ENCODE results near the gene TBX19.

The TBX19 gene

GRCh38 chr1:168279253-168279652 lies 1.4 kb upstream of the TBX19 start:
- H3K36me3 ChIP-seq (ENCODE audit: control insufficient read depth, insufficient read depth, low read length) = no peaks in the 10 kb centered on the region
- H3K4me1 ChIP-seq (ENCODE audit: control insufficient read depth, insufficient read depth, low read length) = peaks cover 7% of the 10 kb centered on the region
- H3K9me3 ChIP-seq (ENCODE audit: control insufficient read depth, insufficient read depth, low read length) = no peaks in the 10 kb centered on the region
- no peaks in the 10 kb centered on the region for H3K27me3 ChIP-seq (ENCODE audit: control insufficient read depth, insufficient read depth, low read length)
- H3K27ac ChIP-seq (ENCODE audit: low read depth, low read length) = no peak overlapping the region
- H3K9ac ChIP-seq (ENCODE audit: low read depth, low read length) = no peak overlapping the region
- H3K4me3 ChIP-seq (ENCODE audit: low read depth, low read length) = no peak overlapping the region

GRCh38 chr1:168281603-168282325 lies 1.1 kb downstream of the TBX19 start:
- Histone ChIP-seq H3K27me3 (ENCODE audit: control insufficient read depth, insufficient read depth, low read length) (no peaks in the 10 kb centered on the region), H3K27ac (ENCODE audit: low read depth, low read length) (no peak overlapping the region), H3K9me3 (ENCODE audit: control insufficient read depth, insufficient read depth, low read length) (no peaks in the 10 kb centered on the region), H3K4me3 (ENCODE audit: low read depth, low read length) (no peak overlapping the region), H3K4me1 (ENCODE audit: control insufficient read depth, insufficient read depth, low read length) (peaks cover 20% of the 10 kb centered on the region), H3K36me3 (ENCODE audit: control insufficient read depth, insufficient read depth, low read length) (no peaks in the 10 kb centered on the region), H3K9ac (ENCODE audit: low read depth, low read length) (no peak overlapping the region)

- no peak overlapping the region for H3K9ac ChIP-seq (ENCODE audit: low read depth, low read length)
Measured at GRCh38 chr1:168285521-168285790, 4.8 kb downstream of the TBX19 start.

GRCh38 chr1:168285971-168286927 lies 5.6 kb downstream of the TBX19 start:
- Histone ChIP-seq H3K9ac (ENCODE audit: low read depth, low read length) (no peak overlapping the region), H3K9me3 (ENCODE audit: control insufficient read depth, insufficient read depth, low read length) (no peaks in the 10 kb centered on the region), H3K27ac (ENCODE audit: low read depth, low read length) (no peak overlapping the region), H3K4me1 (ENCODE audit: control insufficient read depth, insufficient read depth, low read length) (peaks cover 25% of the 10 kb centered on the region), H3K4me3 (ENCODE audit: low read depth, low read length) (no peak overlapping the region), H3K27me3 (ENCODE audit: control insufficient read depth, insufficient read depth, low read length) (no peaks in the 10 kb centered on the region), H3K36me3 (ENCODE audit: control insufficient read depth, insufficient read depth, low read length) (no peaks in the 10 kb centered on the region)

More at GRCh38 chr1:168285521-168285790, 4.8 kb downstream of the TBX19 start:
- Histone ChIP-seq H3K4me3 (ENCODE audit: low read depth, low read length) (no peak overlapping the region), H3K27ac (ENCODE audit: low read depth, low read length) (no peak overlapping the region), H3K27me3 (ENCODE audit: control insufficient read depth, insufficient read depth, low read length) (no peaks in the 10 kb centered on the region), H3K9me3 (ENCODE audit: control insufficient read depth, insufficient read depth, low read length) (no peaks in the 10 kb centered on the region), H3K4me1 (ENCODE audit: control insufficient read depth, insufficient read depth, low read length) (peaks cover 20% of the 10 kb centered on the region), H3K36me3 (ENCODE audit: control insufficient read depth, insufficient read depth, low read length) (no peaks in the 10 kb centered on the region)

GRCh38 chr1:168287237-168287664 lies 6.6 kb downstream of the TBX19 start:
- no peak overlapping the region for H3K9ac ChIP-seq (ENCODE audit: low read depth, low read length)
- H3K9me3 ChIP-seq (ENCODE audit: control insufficient read depth, insufficient read depth, low read length) = no peaks in the 10 kb centered on the region
- no peaks in the 10 kb centered on the region for H3K36me3 ChIP-seq (ENCODE audit: control insufficient read depth, insufficient read depth, low read length)
- H3K27me3 ChIP-seq (ENCODE audit: control insufficient read depth, insufficient read depth, low read length) = no peaks in the 10 kb centered on the region
- H3K27ac ChIP-seq (ENCODE audit: low read depth, low read length) = no peak overlapping the region
- H3K4me1 ChIP-seq (ENCODE audit: control insufficient read depth, insufficient read depth, low read length) = peaks cover 35% of the 10 kb centered on the region
- no peak overlapping the region for H3K4me3 ChIP-seq (ENCODE audit: low read depth, low read length)

- no peak overlapping the region for H3K27ac ChIP-seq (ENCODE audit: low read depth, low read length)
- H3K4me1 ChIP-seq (ENCODE audit: control insufficient read depth, insufficient read depth, low read length) = peaks cover 34% of the 10 kb centered on the region
- H3K9me3 ChIP-seq (ENCODE audit: control insufficient read depth, insufficient read depth, low read length) = no peaks in the 10 kb centered on the region
- H3K36me3 ChIP-seq (ENCODE audit: control insufficient read depth, insufficient read depth, low read length) = no peaks in the 10 kb centered on the region
- H3K4me3 ChIP-seq (ENCODE audit: low read depth, low read length) = no peak overlapping the region
- no peak overlapping the region for H3K9ac ChIP-seq (ENCODE audit: low read depth, low read length)
- H3K27me3 ChIP-seq (ENCODE audit: control insufficient read depth, insufficient read depth, low read length) = no peaks in the 10 kb centered on the region
Measured at GRCh38 chr1:168288311-168289052, 7.8 kb downstream of the TBX19 start.

- Histone ChIP-seq H3K9me3 (ENCODE audit: control insufficient read depth, insufficient read depth, low read length) (no peaks in the 10 kb centered on the region), H3K36me3 (ENCODE audit: control insufficient read depth, insufficient read depth, low read length) (no peaks in the 10 kb centered on the region), H3K9ac (ENCODE audit: low read depth, low read length) (no peak overlapping the region), H3K4me1 (ENCODE audit: control insufficient read depth, insufficient read depth, low read length) (peaks cover 16% of the 10 kb centered on the region), H3K27ac (ENCODE audit: low read depth, low read length) (no peak overlapping the region), H3K4me3 (ENCODE audit: low read depth, low read length) (no peak overlapping the region), H3K27me3 (ENCODE audit: control insufficient read depth, insufficient read depth, low read length) (no peaks in the 10 kb centered on the region)
Measured at GRCh38 chr1:168291222-168291837, 10.7 kb downstream of the TBX19 start.

- H3K9ac ChIP-seq (ENCODE audit: low read depth, low read length) = no peak overlapping the region
- no peak overlapping the region for H3K27ac ChIP-seq (ENCODE audit: low read depth, low read length)
- H3K4me1 ChIP-seq (ENCODE audit: control insufficient read depth, insufficient read depth, low read length) = peaks cover 16% of the 10 kb centered on the region
- no peak overlapping the region for H3K4me3 ChIP-seq (ENCODE audit: low read depth, low read length)
- H3K27me3 ChIP-seq (ENCODE audit: control insufficient read depth, insufficient read depth, low read length) = no peaks in the 10 kb centered on the region
- H3K36me3 ChIP-seq (ENCODE audit: control insufficient read depth, insufficient read depth, low read length) = no peaks in the 10 kb centered on the region
- no peaks in the 10 kb centered on the region for H3K9me3 ChIP-seq (ENCODE audit: control insufficient read depth, insufficient read depth, low read length)
Measured at GRCh38 chr1:168293356-168293755, 12.7 kb downstream of the TBX19 start.

GRCh38 chr1:168295411-168296114 lies 14.9 kb downstream of the TBX19 start:
- Histone ChIP-seq H3K9me3 (ENCODE audit: control insufficient read depth, insufficient read depth, low read length) (no peaks in the 10 kb centered on the region), H3K27ac (ENCODE audit: low read depth, low read length) (no peak overlapping the region), H3K27me3 (ENCODE audit: control insufficient read depth, insufficient read depth, low read length) (no peaks in the 10 kb centered on the region), H3K36me3 (ENCODE audit: control insufficient read depth, insufficient read depth, low read length) (no peaks in the 10 kb centered on the region), H3K9ac (ENCODE audit: low read depth, low read length) (no peak overlapping the region), H3K4me3 (ENCODE audit: low read depth, low read length) (no peak overlapping the region), H3K4me1 (ENCODE audit: control insufficient read depth, insufficient read depth, low read length) (peaks cover 16% of the 10 kb centered on the region)

- Histone ChIP-seq H3K27me3 (ENCODE audit: control insufficient read depth, insufficient read depth, low read length) (no peaks in the 10 kb centered on the region), H3K36me3 (ENCODE audit: control insufficient read depth, insufficient read depth, low read length) (no peaks in the 10 kb centered on the region), H3K9me3 (ENCODE audit: control insufficient read depth, insufficient read depth, low read length) (no peaks in the 10 kb centered on the region), H3K4me3 (ENCODE audit: low read depth, low read length) (no peak overlapping the region), H3K9ac (ENCODE audit: low read depth, low read length) (no peak overlapping the region), H3K27ac (ENCODE audit: low read depth, low read length) (no peak overlapping the region), H3K4me1 (ENCODE audit: control insufficient read depth, insufficient read depth, low read length) (0 out of 2 replicates have a peak, but pooled peaks cover 1% of the 10 kb centered on the region)
Measured at GRCh38 chr1:168297019-168297730, 16.5 kb downstream of the TBX19 start.
